Heart left ventricle (tissue), 16 donors: ENCODE data around the gene NFAT5. TPM values are rescaled to one million over a fixed set of nuclear protein-coding genes. Genes with fewer than 3 reads are reported as not detected.

Source experiments
- ATAC-seq, 4 donors: fragments of 200-7000 bp; cut with Tn5 transposase; one replicate each; pipeline ENCODE4 v1.9.1; 2020 to 2022; ENCODE audit warnings: moderate library complexity in 4 of 4, mild to moderate bottlenecking in 3 of 4, moderate number of reproducible peaks in 1 of 4
- DNase-seq, 5 donors: peaks; one replicate each; pipeline ENCODE4 v3.0.0-alpha.2; 2020
- H3K27ac ChIP-seq, 12 donors: fragments of 200-600 bp; sonication (generic) in 4 of 12; one replicate each; pipeline versions ENCODE4 v1.5.0 to v1.8.0; 2016 to 2022; ENCODE audit warnings: mild to moderate bottlenecking in 2 of 12
- H3K27me3 ChIP-seq, 9 donors: fragments of 200-600 bp; sonication (generic) in 2 of 9; one replicate each; pipeline versions ENCODE4 v1.5.1 to v1.8.0; 2016 to 2022; ENCODE audit warnings: mild to moderate bottlenecking in 3 of 9
- H3K36me3 ChIP-seq, 9 donors: fragments of 200-600 bp; sonication (generic) in 2 of 9; one replicate each; pipeline versions ENCODE4 v1.5.0 to v1.8.0; 2018 to 2022; ENCODE audit warnings: mild to moderate bottlenecking in 2 of 9
- H3K4me1 ChIP-seq, 12 donors: fragments of 200-600 bp; sonication (generic) in 4 of 12; one replicate each; pipeline versions ENCODE4 v1.5.0 to v1.8.0; 2016 to 2022; ENCODE audit warnings: mild to moderate bottlenecking in 3 of 12
- H3K4me3 ChIP-seq, 12 donors: fragments of 200-600 bp; sonication (generic) in 4 of 12; one replicate each; pipeline versions ENCODE4 v1.5.0 to v1.8.0; 2017 to 2022; ENCODE audit warnings: mild to moderate bottlenecking in 9 of 12, moderate library complexity in 4 of 12
- H3K9me3 ChIP-seq, 12 donors: fragments of 200-600 bp; sonication (generic) in 4 of 12; one replicate each; pipeline versions ENCODE4 v1.5.0 to v1.8.0; 2016 to 2022; ENCODE audit warnings: mild to moderate bottlenecking in 1 of 12
- POLR2A ChIP-seq, 2 donors: fragments of 450-650 bp; IDR thresholded peaks; one replicate each; pipeline ENCODE4 v1.6.1; 2017; ENCODE audit warnings: antibody characterized with exemption in 2 of 2, mild to moderate bottlenecking in 2 of 2, moderate library complexity in 2 of 2
- WGBS, 4 donors: extraction: QIAGEN DNeasy Blood & Tissue Kit in 2 of 4; methylation state at CpG; one replicate each; pipeline versions ENCODE4 v1.1.5 to v1.1.7; 2013 to 2018; 5-methylcytosine and 5-hydroxymethylcytosine counted together
- intact Hi-C, 10 donors: fragments of 100-400 bp; cut with DNase I; formaldehyde crosslinking; loops; one replicate each; pipeline versions ENCODE4 v1.11.1 to v1.14.2; 2022
- microRNA counts, 2 donors: library from miRNA; unstranded; fragments of <30 nt; microRNA quantifications; one replicate each; lab custom pipeline; 2016
- microRNA-seq, 4 donors: library from miRNA; unstranded; fragments of <30 nt; microRNA quantifications; one replicate each; pipeline versions ENCODE4 to v1.2.0, GENCODE V29; 2017 to 2020
- polyA plus RNA-seq, 2 donors: library from polyadenylated mRNA; stranded (reverse); fragments of 200-250 nt; gene quantifications; one replicate each; pipeline ENCODE4 v1.2.3, GENCODE V29; 2013
- total RNA-seq, 9 donors: library from RNA; depleted of rRNA in 2 of 9; stranded (reverse); fragments of >200 nt in 2 of 9; fragmentation: NEBNext Ultra II Directional in 3 of 9; extraction: Animal tissue kit (Norgen Biotek cat#: 25700) in 3 of 9; gene quantifications; one replicate each; pipeline versions ENCODE4 v1.1.0 to v1.2.4, GENCODE V29; 2016 to 2023
- TF ChIP-seq, protein P1 (sequence below), 12 donors: fragments of 200-600 bp; sonication (generic) in 4 of 12; IDR thresholded peaks; one replicate each; pipeline versions ENCODE4 v1.5.0 to v1.8.0; 2018 to 2022; ENCODE audit warnings: antibody characterized with exemption in 12 of 12, mild to moderate bottlenecking in 5 of 12
- donor health status: ischemic (EF 13 %, LVEDD 7.1; RV severe dilation, severe dysfunction).
- donor health status: healthy with polysubstance abuse.
- donor health status: DM: no; HTN: yes; CAD: no.
- donor health status: DM: no; HTN: no; CAD: no.
- donor health status: ischemic (EF 25% LVEDD 6.9; RV normal size, moderate dysfunction).
- donor health status: ischemic (EF 25% LVEDD 5.7; RV mildly dilated, moderate dysfunction).
- donor health status: healthy.
- donor health status: DM: yes; HTN: yes; CAD: no.
- donor health status: ischemic (EF 35%, LVEDD 5.7; RV mildly dilated, moderate dysfunction).
- donor health status: nonischemic (EF 11% LVEDD 7.7; RV severe dilation, severe dysfunction).
- donor health status: DM: yes; HTN: yes; CAD: no.
- donor health status: PGD.
- donor health status: ischemic (EF 29% LVEDD 5.4; RV normal size, mild dysfunction).
- donor health status: nonischemic (EF 23%, LVEDD 6.1; RV moderate dilation, normal function).

NFAT5 gene
- total and polyA plus RNA-seq, 11 donors, result 4.9 to 30.5 (median 20.6) TPM

DNA sequence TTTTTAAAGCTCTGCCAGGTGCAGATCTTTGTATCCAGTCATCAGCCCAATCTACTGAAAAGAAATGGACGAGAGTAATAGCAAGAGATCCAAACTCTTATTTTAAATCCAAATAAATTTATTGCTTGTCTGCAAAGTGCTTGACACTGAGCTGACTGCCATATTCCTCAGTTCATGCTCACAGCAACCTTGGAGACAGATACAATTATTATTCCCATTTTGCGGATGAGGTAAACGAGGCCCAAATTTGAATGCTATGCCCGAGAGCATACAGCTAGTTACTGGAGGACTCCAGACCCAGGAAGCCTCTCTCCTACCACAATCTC is 188.3 kb downstream of the NFAT5 start:
- intact Hi-C loops, result loop anchor here (1.0 to 10.0 kb wide), 11 partner anchors 42 to 359 kb away; partner anchors contain the start of gene NFAT5 (in 1 of the 10)
- no peak for ATAC-seq
- no peaks in the 10 kb centered on the region for H3K27me3 ChIP-seq
- H3K27ac ChIP-seq, result peak overlapping the region in 9 of 12 donors; percentile 54 to 82 (median 76)
- no peak for TF ChIP-seq POLR2A (IDR thresholded peaks at IDR 0.05)
- TF ChIP-seq, protein P1, sequence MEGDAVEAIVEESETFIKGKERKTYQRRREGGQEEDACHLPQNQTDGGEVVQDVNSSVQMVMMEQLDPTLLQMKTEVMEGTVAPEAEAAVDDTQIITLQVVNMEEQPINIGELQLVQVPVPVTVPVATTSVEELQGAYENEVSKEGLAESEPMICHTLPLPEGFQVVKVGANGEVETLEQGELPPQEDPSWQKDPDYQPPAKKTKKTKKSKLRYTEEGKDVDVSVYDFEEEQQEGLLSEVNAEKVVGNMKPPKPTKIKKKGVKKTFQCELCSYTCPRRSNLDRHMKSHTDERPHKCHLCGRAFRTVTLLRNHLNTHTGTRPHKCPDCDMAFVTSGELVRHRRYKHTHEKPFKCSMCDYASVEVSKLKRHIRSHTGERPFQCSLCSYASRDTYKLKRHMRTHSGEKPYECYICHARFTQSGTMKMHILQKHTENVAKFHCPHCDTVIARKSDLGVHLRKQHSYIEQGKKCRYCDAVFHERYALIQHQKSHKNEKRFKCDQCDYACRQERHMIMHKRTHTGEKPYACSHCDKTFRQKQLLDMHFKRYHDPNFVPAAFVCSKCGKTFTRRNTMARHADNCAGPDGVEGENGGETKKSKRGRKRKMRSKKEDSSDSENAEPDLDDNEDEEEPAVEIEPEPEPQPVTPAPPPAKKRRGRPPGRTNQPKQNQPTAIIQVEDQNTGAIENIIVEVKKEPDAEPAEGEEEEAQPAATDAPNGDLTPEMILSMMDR (IDR thresholded peaks at IDR 0.05), result no peak
- H3K4me3 ChIP-seq, result peak overlapping the region; percentile 67 to 97 (median 82)
- H3K36me3 ChIP-seq, result peaks cover 0 to 36% (median 29%) of the 10 kb centered on the region in 9 donors
- H3K9me3 ChIP-seq, result no peaks in the 10 kb centered on the region
- H3K4me1 ChIP-seq, result peaks cover 0 to 25% (median 15%) of the 10 kb centered on the region in 12 donors
- no peak for DNase-seq
- 15 to 21% (median 18%) methylated on average over 4 of the region's 4 CpGs for WGBS, 4 donors

MicroRNAs encoded within 50 kb of the gene (microRNA counts, 767-probe panel; counts per million panel counts)
- microRNA hsa-miR-1538 (lab: Ali Mortazavi, UCI), result 71.6 to 309 counts per million in 2 donors

Small RNAs within 50 kb of the gene (microRNA-seq; reads per million reads assigned to microRNA genes)
- gene MIR1538, result 0.60 to 1.5 (median 0.84) reads per million in 4 donors

Other genes starting within 250 kb of the NFAT5 start
- gene PDF, start 235.4 kb upstream of the NFAT5 start, total RNA-seq, result 10 to 100 TPM in 2 of 9 donors, 1 to 10 TPM in 7; 2.7 to 13.8 (median 6.0) TPM
- gene PDF, start 235.4 kb upstream of the NFAT5 start, polyA plus RNA-seq, result 1 to 10 TPM; 1.4 to 9.7 TPM
- 10 to 100 TPM; 19.7 to 43.0 (median 26.5) TPM for gene COG8, start 226.4 kb upstream of the NFAT5 start, total RNA-seq
- 10 to 100 TPM; 13.3 to 19.9 TPM for gene COG8, start 226.4 kb upstream of the NFAT5 start, polyA plus RNA-seq
- 10 to 100 TPM in 5 of 9 donors, 1 to 10 TPM in 4; 5.4 to 13.9 (median 10.3) TPM for gene NIP7, start 226.2 kb upstream of the NFAT5 start, total RNA-seq
- gene NIP7, start 226.2 kb upstream of the NFAT5 start, polyA plus RNA-seq, result 10 to 100 TPM in 1 of 2 donors, 1 to 10 TPM in 1; 4.7 to 11.1 TPM
- gene TMED6, start 214.2 kb upstream of the NFAT5 start, total RNA-seq, result under 1 TPM in 2 of 9 donors, not detected in 7; 0.56 to 0.76 TPM
- under 1 TPM in 1 of 2 donors, not detected in 1; 0.08 TPM for gene TMED6, start 214.2 kb upstream of the NFAT5 start, polyA plus RNA-seq
- 10 to 100 TPM in 8 of 9 donors, 1 to 10 TPM in 1; 9.7 to 45.9 (median 25.9) TPM for gene TERF2, start 180.0 kb upstream of the NFAT5 start, total RNA-seq
- gene TERF2, start 180.0 kb upstream of the NFAT5 start, polyA plus RNA-seq, result 10 to 100 TPM in 1 of 2 donors, 1 to 10 TPM in 1; 6.9 to 19.2 TPM
- gene CYB5B, start 141.3 kb upstream of the NFAT5 start, total RNA-seq, result 10 to 100 TPM; 31.1 to 89.2 (median 65.0) TPM
- gene CYB5B, start 141.3 kb upstream of the NFAT5 start, polyA plus RNA-seq, result 10 to 100 TPM; 46.3 to 65.7 TPM
- 10 to 100 TPM in 8 of 9 donors, 1 to 10 TPM in 1; 7.6 to 76.8 (median 12.8) TPM for gene NQO1, start 160.6 kb downstream of the NFAT5 start, total RNA-seq
- 10 to 100 TPM; 11.3 to 14.3 TPM for gene NQO1, start 160.6 kb downstream of the NFAT5 start, polyA plus RNA-seq
- 10 to 100 TPM; 10.9 to 26.0 (median 16.8) TPM for gene NOB1, start 189.0 kb downstream of the NFAT5 start, total RNA-seq
- gene NOB1, start 189.0 kb downstream of the NFAT5 start, polyA plus RNA-seq, result 10 to 100 TPM in 1 of 2 donors, 1 to 10 TPM in 1; 7.8 to 26.2 TPM
- gene WWP2, start 196.4 kb downstream of the NFAT5 start, total RNA-seq, result 10 to 100 TPM; 16.5 to 33.2 (median 24.0) TPM
- 10 to 100 TPM in 1 of 2 donors, 1 to 10 TPM in 1; 8.4 to 21.2 TPM for gene WWP2, start 196.4 kb downstream of the NFAT5 start, polyA plus RNA-seq